GM19035 (cell line): ENCODE results near the gene POLR1G.
A peak's percentile ranks its signal among the peaks of the same experiment; 100 is the strongest.

Experiments used
- ATAC-seq: cut with Tn5 transposase; IDR thresholded peaks from one replicate; pipeline ENCODE4 v1.9.1; 2021; ENCODE audit not compliant: unreplicated experiment

POLR1G gene

DNA sequence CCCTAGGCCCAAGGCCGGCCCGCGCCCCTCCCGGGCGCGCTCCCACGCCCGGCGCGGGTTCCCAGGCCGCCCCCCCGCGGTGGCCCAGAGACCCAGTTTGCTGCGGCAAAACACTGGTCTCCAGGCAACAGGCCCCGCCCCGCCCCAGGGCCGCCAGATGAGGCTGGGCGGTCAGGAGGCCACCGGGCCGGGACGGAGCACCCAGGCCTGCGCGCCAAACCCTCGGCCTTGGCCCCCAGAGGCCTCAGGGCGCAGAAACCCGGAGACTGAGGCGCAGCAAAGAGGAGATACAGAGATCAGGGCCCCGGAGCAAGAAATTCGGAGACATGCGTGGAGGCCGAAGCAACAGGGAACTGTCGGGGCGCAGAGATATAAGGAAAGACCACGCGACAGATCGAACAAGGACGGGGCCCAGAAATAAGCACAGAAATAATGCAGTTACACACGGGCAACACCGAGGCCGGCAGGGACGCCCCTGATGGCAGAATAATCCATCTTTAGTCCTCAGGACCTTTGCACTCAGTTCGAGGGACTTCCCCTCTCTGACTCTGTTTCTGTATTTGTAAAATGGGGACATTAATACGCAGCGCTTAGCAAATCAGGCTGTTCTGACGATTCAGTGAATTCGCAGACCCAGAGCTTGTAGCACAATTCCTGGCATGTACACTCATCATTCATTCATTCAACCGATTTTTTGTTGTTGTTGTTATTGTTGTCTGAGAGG lies 38.0 kb downstream of the POLR1G start:
- no peak for ATAC-seq

GRCh38 chr19:45445139-45445538 lies 38.7 kb downstream of the POLR1G start:
- ATAC-seq = no peak

- ATAC-seq = no peak
Measured at GRCh38 chr19:45446295-45446694, 39.9 kb downstream of the POLR1G start.

DNA sequence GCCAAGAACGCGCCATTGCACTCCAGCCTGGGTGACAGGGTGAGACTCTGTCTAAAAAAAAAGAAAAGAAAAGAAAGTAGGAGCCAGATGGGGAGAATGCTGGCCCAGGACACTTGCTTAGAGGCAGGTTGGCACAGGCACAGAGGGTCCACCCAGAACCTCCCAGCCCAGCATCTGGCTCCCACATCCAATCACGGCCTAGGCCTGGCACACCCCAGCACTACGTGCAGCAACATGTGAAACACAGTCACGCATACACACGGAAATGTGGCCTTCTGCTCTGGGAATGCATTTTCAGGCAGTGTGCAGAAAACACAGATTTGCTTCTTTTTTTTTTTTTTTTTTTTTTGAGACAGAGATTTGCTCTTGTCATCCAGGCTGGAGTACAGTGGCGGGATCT lies 40.5 kb downstream of the POLR1G start:
- no peak for ATAC-seq

GRCh38 chr19:45448425-45448756 lies 41.9 kb downstream of the POLR1G start:
- no peak for ATAC-seq

GRCh38 chr19:45448887-45449299 lies 42.4 kb downstream of the POLR1G start:
- no peak for ATAC-seq

- ATAC-seq = no peak
Measured at GRCh38 chr19:45450012-45450333, 43.5 kb downstream of the POLR1G start.

GRCh38 chr19:45451131-45451849 lies 44.8 kb downstream of the POLR1G start:
- ATAC-seq = peak; percentile 17

- ATAC-seq = no peak
Measured at GRCh38 chr19:45451850-45452387, 45.5 kb downstream of the POLR1G start.

- no peak for ATAC-seq
Measured at GRCh38 chr19:45455707-45456499, 49.5 kb downstream of the POLR1G start.

- ATAC-seq = no peak
Measured at GRCh38 chr19:45456500-45456815, 50.0 kb downstream of the POLR1G start.

- ATAC-seq = no peak
Measured at GRCh38 chr19:45457776-45458175, 51.3 kb downstream of the POLR1G start.
